Endothelial cell of umbilical vein (primary cell): Measurements from ENCODE around the gene NFATC3. TPM values are rescaled to one million over a fixed set of nuclear protein-coding genes. Genes with fewer than 3 reads are reported as not detected.

Source experiments
- BruUV-seq: library from RNA; stranded (reverse); fragments of 400-500 nt; replicated peaks from 2 replicates; lab custom pipeline; 2021; lab: Mats Ljungman, UMichigan
- CTCF ChIA-PET: fragments of 300-600, 350-600 bp; sonication (Branson Sonifier 250); formaldehyde crosslinking; loops from one replicate; lab custom pipeline; 2021; ENCODE audit warnings: antibody characterized with exemption, inconsistent platforms; lab: Charles Lee
- POLR2A ChIA-PET: fragments of 300-600, 350-600 bp; sonication (Branson Sonifier 250); formaldehyde crosslinking; loops from one replicate; lab custom pipeline; 2021; ENCODE audit warnings: antibody characterized with exemption, inconsistent platforms; lab: Charles Lee
- DNase-seq: peaks from one replicate; pipeline ENCODE4 v3.0.0-alpha.2; 2011; ENCODE audit warnings: low read depth, low spot score
- FAIRE-seq: peaks from 2 replicates; lab custom pipeline; 2011; peaks lifted over from hg19 to GRCh38; lab: Jason Lieb, UNC
- H2AFZ ChIP-seq: 2 replicates; pipeline ENCODE4 v1.6.0; 2012; ENCODE audit warnings: low read depth, low read length, control low read depth, inconsistent platforms
- H3K27ac ChIP-seq: 2 replicates; pipeline ENCODE4 v1.5.1; 2011; ENCODE audit warnings: low read depth, mild to moderate bottlenecking, control low read depth, low read length, moderate library complexity; ENCODE audit not compliant: insufficient read depth
- H3K27me3 ChIP-seq, 2 experiments: 2 replicates each; pipeline versions ENCODE4 v1.6.0 to v1.6.1; 2011; ENCODE audit warnings: low read length in 2 of 2, mixed read lengths in 1 of 2; ENCODE audit not compliant: control insufficient read depth in 2 of 2, insufficient read depth in 2 of 2
- H3K36me3 ChIP-seq, 2 experiments: 2 replicates in 1 of 2; 3 replicates in 1 of 2; pipeline ENCODE4 v1.5.1; 2011; ENCODE audit warnings: low read length in 2 of 2, mild to moderate bottlenecking in 1 of 2, moderate library complexity in 1 of 2; ENCODE audit not compliant: control insufficient read depth in 2 of 2, insufficient read depth in 2 of 2; ENCODE audit errors: extremely low read depth in 1 of 2
- H3K4me1 ChIP-seq: 3 replicates; pipeline ENCODE4 v1.5.1; 2011; ENCODE audit warnings: mild to moderate bottlenecking, low read length; ENCODE audit not compliant: control insufficient read depth, insufficient read depth; ENCODE audit errors: extremely low read depth
- H3K4me2 ChIP-seq: 2 replicates; pipeline ENCODE4 v1.6.1; 2011; ENCODE audit warnings: low read length, control low read depth, mixed read lengths; ENCODE audit not compliant: insufficient read depth
- H3K4me3 ChIP-seq, 3 experiments: fragments of 200-600 bp in 1 of 3; sonication (generic), shearing (Covaris generic) in 1 of 3; replicated peaks in 1 of 3; 2 replicates each; pipeline ENCODE4 v1.5.1; 2011 to 2016; ENCODE audit warnings: control low read depth in 3 of 3, low read length in 3 of 3, mild to moderate bottlenecking in 2 of 3, inconsistent platforms in 1 of 3, low read depth in 1 of 3, moderate library complexity in 1 of 3; ENCODE audit not compliant: insufficient read depth in 1 of 3
- H3K79me2 ChIP-seq: 2 replicates; pipeline ENCODE4 v1.6.0; 2012; ENCODE audit warnings: low read length, inconsistent platforms; ENCODE audit not compliant: control insufficient read depth, insufficient read depth
- H3K9ac ChIP-seq: replicated peaks from 2 replicates; pipeline ENCODE3; 2011; ENCODE audit warnings: low read length, control low read depth; ENCODE audit not compliant: insufficient read depth; ENCODE audit errors: extremely low read depth
- H3K9me1 ChIP-seq: replicated peaks from 3 replicates; pipeline ENCODE4 v1.6.0; 2011; ENCODE audit warnings: mild to moderate bottlenecking, low read length; ENCODE audit not compliant: control insufficient read depth, insufficient read depth; ENCODE audit errors: extremely low read depth
- H3K9me3 ChIP-seq: replicated peaks from 2 replicates; pipeline ENCODE4 v1.5.1; 2012; ENCODE audit warnings: low read length, inconsistent platforms; ENCODE audit not compliant: control insufficient read depth, insufficient read depth
- H4K20me1 ChIP-seq: replicated peaks from 2 replicates; pipeline ENCODE3; 2011; ENCODE audit warnings: mild to moderate bottlenecking, low read length; ENCODE audit not compliant: control insufficient read depth, insufficient read depth; ENCODE audit errors: extremely low read depth
- CTCF ChIP-seq, 2 donors: IDR thresholded peaks; 1 replicate in 1 of 2; 2 replicates in 1 of 2; pipeline ENCODE4 v1.5.1; 2011; ENCODE audit warnings: low read length in 2 of 2, mild to moderate bottlenecking in 2 of 2, moderate library complexity in 2 of 2, control low read depth in 1 of 2, inconsistent platforms in 1 of 2, low read depth in 1 of 2; ENCODE audit not compliant: insufficient read depth in 1 of 2; ENCODE audit errors: extremely low read depth in 1 of 2
- EZH2 ChIP-seq: IDR thresholded peaks from 2 replicates; pipeline ENCODE4 v1.6.1; 2012; ENCODE audit warnings: borderline replicate concordance, low read depth, mild to moderate bottlenecking, moderate library complexity, low read length, inconsistent platforms; ENCODE audit not compliant: severe bottlenecking
- FOS ChIP-seq: IDR thresholded peaks from 2 replicates; pipeline ENCODE4 v1.6.1; 2011; ENCODE audit warnings: mild to moderate bottlenecking, low read length, moderate library complexity, borderline replicate concordance; ENCODE audit not compliant: insufficient read depth
- GATA2 ChIP-seq: IDR thresholded peaks from 2 replicates; pipeline ENCODE4 v1.7.0; 2011; ENCODE audit warnings: low read depth, mild to moderate bottlenecking, moderate library complexity, mixed read lengths, low read length; ENCODE audit not compliant: insufficient read length, insufficient read depth
- JUN ChIP-seq: IDR thresholded peaks from 2 replicates; pipeline ENCODE4 v1.6.1; 2011; ENCODE audit warnings: borderline replicate concordance, low read depth; ENCODE audit not compliant: insufficient read length, insufficient read depth
- MAX ChIP-seq: IDR thresholded peaks from 2 replicates; pipeline ENCODE4 v1.6.1; 2011; ENCODE audit not compliant: insufficient read depth, insufficient read length
- MYC ChIP-seq: IDR thresholded peaks from one replicate; pipeline ENCODE4 v1.6.1; 2011; ENCODE audit warnings: mild to moderate bottlenecking, low read depth, low read length
- POLR2A ChIP-seq: IDR thresholded peaks from 2 replicates; pipeline ENCODE4 v1.6.1; 2012; ENCODE audit warnings: low read depth, mild to moderate bottlenecking, control low read depth, low read length
- POLR2AphosphoS5 ChIP-seq: IDR thresholded peaks from 2 replicates; pipeline ENCODE4 v1.6.1; 2012; ENCODE audit warnings: low read depth, mild to moderate bottlenecking, control low read depth, low read length, moderate library complexity; ENCODE audit not compliant: insufficient read depth
- dilution Hi-C: fragments of 300-500 bp; cut with MboI; formaldehyde crosslinking; loops from one replicate; pipeline ENCODE4 v1.15.0; 2019; ENCODE audit warnings: low sequenced_read_pairs; ENCODE audit not compliant: extremely low pct_ligation_motif_present
- intact Hi-C: fragments of 100-400 bp; cut with micrococcal nuclease; formaldehyde crosslinking; loops from one replicate; pipeline ENCODE4 v1.10.0; 2022
- polyA plus RNA-seq, 4 experiments: library from polyadenylated mRNA; depleted of rRNA in 3 of 4; stranded (reverse) in 3 of 4; unstranded in 1 of 4; fragments of >200 nt; gene quantifications; 2 replicates each; pipeline versions ENCODE4 v1.2.1 to v1.2.3, GENCODE V29; 2011 to 2012; ENCODE audit warnings: missing spikeins in 1 of 4
- total RNA-seq: library from RNA; stranded (reverse); gene quantifications from 2 replicates; pipeline ENCODE4 v1.2.3, GENCODE V29; 2021

NFATC3 gene
- total and polyA plus RNA-seq, 2 donors (not counting 3 experiments of a cell fraction or from before 2014, with no cell fraction given) = 15.6 to 33.1 TPM

- Histone ChIP-seq H3K79me2 (no peaks in the 10 kb centered on the region), H3K4me3 (no peak overlapping the region), H3K36me3 (peaks cover 0 to 35% of the 10 kb centered on the region in 2 experiments), H3K4me1 (no peaks in the 10 kb centered on the region), H3K9me1 (no peaks in the 10 kb centered on the region), H2AFZ (no peak overlapping the region), H3K27ac (no peak overlapping the region), H3K4me2 (no peak overlapping the region), H4K20me1 (no peaks in the 10 kb centered on the region), H3K27me3 (no peaks in the 10 kb centered on the region), H3K9ac (no peak overlapping the region), H3K9me3 (no peaks in the 10 kb centered on the region)
- dilution Hi-C loops (no loop called here), intact Hi-C loops (no loop called here)
- ChIA-PET POLR2A (no interaction called here), CTCF (interaction anchor here (0.7 to 3.6 kb wide), 4 partner anchors 12 to 158 kb away, joined by 3 to 12 read pairs (median 4); partner anchors contain the start of gene NFATC3)
- no peak for TF ChIP-seq POLR2A
- TF ChIP-seq FOS = no peak
- no peak for TF ChIP-seq MAX
- no peak for TF ChIP-seq CTCF (IDR thresholded peaks at IDR 0.05; ENCODE audit: extremely low read depth in 1 of 2, insufficient read depth in 1 of 2, low read depth in 1 of 2, low read length in 2 of 2)
- TF ChIP-seq MYC = no peak
- no peak for TF ChIP-seq JUN
- no peak for TF ChIP-seq GATA2
- TF ChIP-seq EZH2 = no peak
- TF ChIP-seq POLR2AphosphoS5 = no peak
- no TSS peak for BruUV-seq
- DNase-seq (no peak), FAIRE-seq (no peak)
These were observed 13.7 kb upstream of the NFATC3 start for GRCh38 chr16:68071518-68071901.
